SK-N-SH (cell line): Measurements from ENCODE around the gene UBAP2L. TPM values are rescaled to one million over a fixed set of nuclear protein-coding genes. Genes with fewer than 3 reads are reported as not detected.

Experiments used
- CTCF ChIA-PET: fragments of 300-600, 350-600 bp; formaldehyde crosslinking; extraction: SDS; loops from one replicate; lab custom pipeline; 2021; lab: Yijun Ruan, JAX
- POLR2A ChIA-PET: fragments of 350-600 bp; sonication (Branson Sonifier 250); formaldehyde crosslinking; extraction: SDS; loops from one replicate; lab custom pipeline; 2020; ENCODE audit warnings: antibody characterized with exemption, inconsistent platforms; lab: Yijun Ruan, JAX
- DNase-seq: peaks from one replicate; pipeline ENCODE4 v3.0.0; 2012
- H2AFZ ChIP-seq: fragments of 200-600 bp; sonication (generic); 2 replicates; pipeline ENCODE4 v1.8.1; 2016; ENCODE audit warnings: antibody characterized with exemption, mild to moderate bottlenecking, low read depth
- H3F3A ChIP-seq: fragments of 200-600 bp; sonication (generic); replicated peaks from 2 replicates; pipeline ENCODE3; 2016; ENCODE audit warnings: antibody characterized with exemption, mild to moderate bottlenecking; ENCODE audit not compliant: insufficient read depth
- H3K27ac ChIP-seq, 2 experiments: fragments of 200-500 bp in 1 of 2; fragments of 200-600 bp in 1 of 2; sonication (Bioruptor generic) in 1 of 2; sonication (generic), shearing (Covaris generic) in 1 of 2; 2 replicates each; pipeline versions ENCODE4 v1.5.1 to v1.6.1; 2014 to 2016; ENCODE audit warnings: low read depth in 2 of 2, inconsistent platforms in 1 of 2, low read length in 1 of 2, mild to moderate bottlenecking in 1 of 2, mixed read lengths in 1 of 2
- H3K27me3 ChIP-seq: fragments of 200-600 bp; sonication (generic), shearing (Covaris generic); 2 replicates; pipeline ENCODE4 v1.6.1; 2016; ENCODE audit warnings: mixed run types; ENCODE audit not compliant: insufficient read depth
- H3K36me3 ChIP-seq, 2 experiments: fragments of 200-500 bp in 1 of 2; fragments of 200-600 bp in 1 of 2; sonication (Bioruptor generic) in 1 of 2; sonication (generic) in 1 of 2; replicated peaks in 1 of 2; 2 replicates each; pipeline versions ENCODE3 to v1.5.1; 2014 to 2016; ENCODE audit warnings: low read length in 1 of 2, mild to moderate bottlenecking in 1 of 2; ENCODE audit not compliant: insufficient read depth in 2 of 2, control insufficient read depth in 1 of 2
- H3K4me1 ChIP-seq, 2 experiments: fragments of 200-500 bp in 1 of 2; fragments of 200-600 bp in 1 of 2; sonication (Bioruptor generic) in 1 of 2; sonication (generic), shearing (Covaris generic) in 1 of 2; 2 replicates each; pipeline versions ENCODE4 v1.5.1 to v1.6.1; 2014 to 2016; ENCODE audit warnings: low read depth in 1 of 2, low read length in 1 of 2, mixed run types in 1 of 2; ENCODE audit not compliant: insufficient read depth in 2 of 2, control insufficient read depth in 1 of 2
- H3K4me2 ChIP-seq: fragments of 200-600 bp; sonication (generic), shearing (Covaris generic); 2 replicates; pipeline ENCODE4 v1.6.1; 2017; ENCODE audit warnings: mixed run types
- H3K4me3 ChIP-seq, 2 experiments: fragments of 200-500 bp in 1 of 2; fragments of 200-600 bp in 1 of 2; sonication (Bioruptor generic) in 1 of 2; sonication (generic), shearing (Covaris generic) in 1 of 2; 2 replicates each; pipeline versions ENCODE4 v1.5.1 to v1.8.1; 2014 to 2016; ENCODE audit warnings: low read depth in 2 of 2, inconsistent platforms in 1 of 2, low read length in 1 of 2, mild to moderate bottlenecking in 1 of 2, mixed read lengths in 1 of 2, moderate library complexity in 1 of 2
- H3K79me2 ChIP-seq: fragments of 200-600 bp; sonication (generic); 2 replicates; pipeline ENCODE4 v1.8.1; 2017; ENCODE audit warnings: mild to moderate bottlenecking; ENCODE audit not compliant: insufficient read depth
- H3K9ac ChIP-seq: fragments of 200-600 bp; sonication (generic); 2 replicates; pipeline ENCODE4 v1.6.1; 2017; ENCODE audit warnings: mixed run types
- H3K9me2 ChIP-seq: fragments of 200-600 bp; sonication (generic); 2 replicates; pipeline ENCODE4 v1.6.1; 2017; ENCODE audit warnings: mixed run types
- H3K9me3 ChIP-seq: fragments of 200-600 bp; sonication (generic); 2 replicates; pipeline ENCODE4 v1.6.1; 2017; ENCODE audit warnings: mixed run types, mild to moderate bottlenecking, moderate library complexity
- H4K20me1 ChIP-seq: fragments of 200-600 bp; sonication (generic); 2 replicates; pipeline ENCODE4 v1.6.1; 2017; ENCODE audit warnings: mild to moderate bottlenecking, mixed run types; ENCODE audit not compliant: insufficient read depth
- ELF1 ChIP-seq: IDR thresholded peaks from 2 replicates; pipeline ENCODE4 v1.4.0; 2012
- JUND ChIP-seq: IDR thresholded peaks from 2 replicates; pipeline ENCODE4 v1.4.0; 2012
- MEF2A ChIP-seq: IDR thresholded peaks from 2 replicates; pipeline ENCODE4 v1.4.0; 2012; ENCODE audit warnings: low read depth, borderline replicate concordance
- NFIC ChIP-seq: IDR thresholded peaks from 2 replicates; pipeline ENCODE4 v1.4.0; 2012; ENCODE audit warnings: borderline replicate concordance
- RCOR1 ChIP-seq: fragments of 150-350 bp; IDR thresholded peaks from 2 replicates; pipeline ENCODE4 v1.6.1; 2017; ENCODE audit warnings: antibody characterized with exemption, low read length
- RXRA ChIP-seq: IDR thresholded peaks from 2 replicates; pipeline ENCODE4 v1.4.0; 2012; ENCODE audit warnings: low read depth, mild to moderate bottlenecking, borderline replicate concordance
- SMC3 ChIP-seq: IDR thresholded peaks from 2 replicates; pipeline ENCODE4 v1.6.1; 2012; ENCODE audit warnings: low read depth, low read length, improper control_type of control experiment
- TAF1 ChIP-seq: IDR thresholded peaks from 2 replicates; pipeline ENCODE4 v1.6.1; 2012; ENCODE audit warnings: low read depth, mild to moderate bottlenecking, low read length, moderate library complexity, borderline replicate concordance
- TCF12 ChIP-seq: IDR thresholded peaks from 2 replicates; pipeline ENCODE4 v1.4.0; 2012
- YY1 ChIP-seq: IDR thresholded peaks from 2 replicates; pipeline ENCODE4 v1.4.0; 2012; ENCODE audit warnings: low read depth, mild to moderate bottlenecking
- WGBS: methylation state at CpG from one replicate; pipeline ENCODE4 v1.1.6; 2017; ENCODE audit warnings: low lambda C conversion rate; 5-methylcytosine and 5-hydroxymethylcytosine counted together
- polyA plus RNA-seq, 3 experiments: library from polyadenylated mRNA; depleted of rRNA; stranded (reverse); fragments of >200 nt; gene quantifications; 2 replicates each; pipeline ENCODE4 v1.2.3, GENCODE V29; 2012
- TF ChIP-seq, protein P1 (sequence below): fragments of 150-350 bp; IDR thresholded peaks from 2 replicates; pipeline ENCODE4 v1.6.1; 2017; ENCODE audit warnings: antibody characterized with exemption, low read length, low read depth, borderline replicate concordance
- TF ChIP-seq, protein P2 (sequence below): fragments of 200-600 bp; sonication (generic); IDR thresholded peaks from 2 replicates; pipeline ENCODE4 v1.6.1; 2017; ENCODE audit warnings: antibody characterized with exemption, mild to moderate bottlenecking, moderate library complexity
- TF ChIP-seq, protein P3 (sequence below): IDR thresholded peaks from 2 replicates; pipeline ENCODE4 v1.6.1; 2012; ENCODE audit warnings: mild to moderate bottlenecking, low read depth, low read length, moderate library complexity
- TF ChIP-seq, protein P4 (sequence below): IDR thresholded peaks from 2 replicates; pipeline ENCODE4; 2012

UBAP2L gene
- polyA plus RNA-seq, 1 of the 3 experiments (the other 2 are of a cell fraction): 161 TPM

DNA sequence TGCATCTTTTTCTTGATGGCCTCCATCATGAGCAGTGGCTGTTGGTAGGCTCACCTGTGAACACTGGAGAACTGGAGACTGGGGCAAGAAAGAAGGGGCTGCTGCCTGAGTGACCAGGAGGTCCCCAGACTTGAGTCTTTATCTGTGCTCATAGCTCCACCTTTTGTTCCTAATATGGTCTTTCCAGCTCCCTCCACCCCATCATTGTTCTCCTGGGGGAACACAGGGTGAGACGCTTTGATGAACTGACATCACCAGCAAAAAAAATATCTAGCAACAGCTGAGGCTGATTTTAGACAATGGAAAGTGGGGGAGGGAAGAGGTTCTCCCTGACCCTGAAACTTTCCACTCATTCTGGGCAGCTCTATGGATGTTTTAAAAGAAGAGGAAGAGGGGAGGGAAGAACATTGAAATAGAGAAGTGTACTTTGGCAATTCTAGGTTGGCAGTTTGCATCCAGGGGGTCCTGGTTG is 28.7 kb upstream of the UBAP2L start, which contains the start of gene TPM3:
Gene TPM3 (minus strand): TSS at position 111 of the 472 bp plus-strand sequence. CDS start 82 bp downstream, at position 29.
- WGBS: 13% methylated on average over 1 of the region's 1 CpG
- Histone ChIP-seq H2AFZ (no peak within 1 kb of the TSS), H3K79me2 (no peaks in the 10 kb centered on the region), H3K4me1 (no peaks in the 10 kb centered on the region; a peak in 1 of 4 replicates), H3K4me3 (no peak within 1 kb of the TSS), H3K9me3 (no peaks in the 10 kb centered on the region), H3K9me2 (no peaks in the 10 kb centered on the region), H3K36me3 (no peaks in the 10 kb centered on the region), H3K4me2 (no peak within 1 kb of the TSS), H3K27ac (no peak within 1 kb of the TSS), H3K9ac (no peak within 1 kb of the TSS), H3F3A (no peaks in the 10 kb centered on the region), H3K27me3 (no peaks in the 10 kb centered on the region), H4K20me1 (no peaks in the 10 kb centered on the region)
- POLR2A ChIA-PET: no interaction called here
- CTCF ChIA-PET: interaction anchor here (1.3 kb wide), 1 partner anchor 80 kb away, joined by 3 read pairs; no protein-coding TSS in a partner anchor
- TF ChIP-seq, protein P1, sequence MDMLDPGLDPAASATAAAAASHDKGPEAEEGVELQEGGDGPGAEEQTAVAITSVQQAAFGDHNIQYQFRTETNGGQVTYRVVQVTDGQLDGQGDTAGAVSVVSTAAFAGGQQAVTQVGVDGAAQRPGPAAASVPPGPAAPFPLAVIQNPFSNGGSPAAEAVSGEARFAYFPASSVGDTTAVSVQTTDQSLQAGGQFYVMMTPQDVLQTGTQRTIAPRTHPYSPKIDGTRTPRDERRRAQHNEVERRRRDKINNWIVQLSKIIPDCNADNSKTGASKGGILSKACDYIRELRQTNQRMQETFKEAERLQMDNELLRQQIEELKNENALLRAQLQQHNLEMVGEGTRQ: no peak
- TF ChIP-seq RCOR1 (no peak), YY1 (no peak), TAF1 (no peak), NFIC (no peak), ELF1 (no peak), RXRA (no peak), MEF2A (no peak), SMC3 (no peak), TCF12 (no peak), JUND (no peak)
- TF ChIP-seq, protein P2, sequence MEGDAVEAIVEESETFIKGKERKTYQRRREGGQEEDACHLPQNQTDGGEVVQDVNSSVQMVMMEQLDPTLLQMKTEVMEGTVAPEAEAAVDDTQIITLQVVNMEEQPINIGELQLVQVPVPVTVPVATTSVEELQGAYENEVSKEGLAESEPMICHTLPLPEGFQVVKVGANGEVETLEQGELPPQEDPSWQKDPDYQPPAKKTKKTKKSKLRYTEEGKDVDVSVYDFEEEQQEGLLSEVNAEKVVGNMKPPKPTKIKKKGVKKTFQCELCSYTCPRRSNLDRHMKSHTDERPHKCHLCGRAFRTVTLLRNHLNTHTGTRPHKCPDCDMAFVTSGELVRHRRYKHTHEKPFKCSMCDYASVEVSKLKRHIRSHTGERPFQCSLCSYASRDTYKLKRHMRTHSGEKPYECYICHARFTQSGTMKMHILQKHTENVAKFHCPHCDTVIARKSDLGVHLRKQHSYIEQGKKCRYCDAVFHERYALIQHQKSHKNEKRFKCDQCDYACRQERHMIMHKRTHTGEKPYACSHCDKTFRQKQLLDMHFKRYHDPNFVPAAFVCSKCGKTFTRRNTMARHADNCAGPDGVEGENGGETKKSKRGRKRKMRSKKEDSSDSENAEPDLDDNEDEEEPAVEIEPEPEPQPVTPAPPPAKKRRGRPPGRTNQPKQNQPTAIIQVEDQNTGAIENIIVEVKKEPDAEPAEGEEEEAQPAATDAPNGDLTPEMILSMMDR: no peak
- TF ChIP-seq, protein P3, sequence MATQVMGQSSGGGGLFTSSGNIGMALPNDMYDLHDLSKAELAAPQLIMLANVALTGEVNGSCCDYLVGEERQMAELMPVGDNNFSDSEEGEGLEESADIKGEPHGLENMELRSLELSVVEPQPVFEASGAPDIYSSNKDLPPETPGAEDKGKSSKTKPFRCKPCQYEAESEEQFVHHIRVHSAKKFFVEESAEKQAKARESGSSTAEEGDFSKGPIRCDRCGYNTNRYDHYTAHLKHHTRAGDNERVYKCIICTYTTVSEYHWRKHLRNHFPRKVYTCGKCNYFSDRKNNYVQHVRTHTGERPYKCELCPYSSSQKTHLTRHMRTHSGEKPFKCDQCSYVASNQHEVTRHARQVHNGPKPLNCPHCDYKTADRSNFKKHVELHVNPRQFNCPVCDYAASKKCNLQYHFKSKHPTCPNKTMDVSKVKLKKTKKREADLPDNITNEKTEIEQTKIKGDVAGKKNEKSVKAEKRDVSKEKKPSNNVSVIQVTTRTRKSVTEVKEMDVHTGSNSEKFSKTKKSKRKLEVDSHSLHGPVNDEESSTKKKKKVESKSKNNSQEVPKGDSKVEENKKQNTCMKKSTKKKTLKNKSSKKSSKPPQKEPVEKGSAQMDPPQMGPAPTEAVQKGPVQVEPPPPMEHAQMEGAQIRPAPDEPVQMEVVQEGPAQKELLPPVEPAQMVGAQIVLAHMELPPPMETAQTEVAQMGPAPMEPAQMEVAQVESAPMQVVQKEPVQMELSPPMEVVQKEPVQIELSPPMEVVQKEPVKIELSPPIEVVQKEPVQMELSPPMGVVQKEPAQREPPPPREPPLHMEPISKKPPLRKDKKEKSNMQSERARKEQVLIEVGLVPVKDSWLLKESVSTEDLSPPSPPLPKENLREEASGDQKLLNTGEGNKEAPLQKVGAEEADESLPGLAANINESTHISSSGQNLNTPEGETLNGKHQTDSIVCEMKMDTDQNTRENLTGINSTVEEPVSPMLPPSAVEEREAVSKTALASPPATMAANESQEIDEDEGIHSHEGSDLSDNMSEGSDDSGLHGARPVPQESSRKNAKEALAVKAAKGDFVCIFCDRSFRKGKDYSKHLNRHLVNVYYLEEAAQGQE: no peak
- TF ChIP-seq, protein P4, sequence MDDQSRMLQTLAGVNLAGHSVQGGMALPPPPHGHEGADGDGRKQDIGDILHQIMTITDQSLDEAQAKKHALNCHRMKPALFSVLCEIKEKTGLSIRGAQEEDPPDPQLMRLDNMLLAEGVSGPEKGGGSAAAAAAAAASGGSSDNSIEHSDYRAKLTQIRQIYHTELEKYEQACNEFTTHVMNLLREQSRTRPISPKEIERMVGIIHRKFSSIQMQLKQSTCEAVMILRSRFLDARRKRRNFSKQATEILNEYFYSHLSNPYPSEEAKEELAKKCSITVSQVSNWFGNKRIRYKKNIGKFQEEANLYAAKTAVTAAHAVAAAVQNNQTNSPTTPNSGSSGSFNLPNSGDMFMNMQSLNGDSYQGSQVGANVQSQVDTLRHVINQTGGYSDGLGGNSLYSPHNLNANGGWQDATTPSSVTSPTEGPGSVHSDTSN: no peak
- DNase-seq: no peak
